Head of caudate nucleus (tissue), 42 donors: ENCODE data around the gene MESP2.

Experiments
- DNase-seq, 42 donors: peaks; one replicate each; pipeline versions ENCODE4 v3.0.0 to v3.0.0-alpha.2; 2020 to 2021; ENCODE audit warnings: mixed read lengths in 7 of 42
- intact Hi-C: fragments of 100-400 bp; cut with DNase I; formaldehyde crosslinking; loops from one replicate; pipeline ENCODE4 v1.15.0; 2022

The MESP2 gene

GRCh38 chr15:89776274-89777072, at the start of gene MESP2:
Gene MESP2 (plus strand): TSS chr15:89776332. CDS start chr15:89776358, 26 bp downstream.
- intact Hi-C loops: no loop called here
- DNase-seq: peak; percentile 15 to 89 (median 78)

DNA sequence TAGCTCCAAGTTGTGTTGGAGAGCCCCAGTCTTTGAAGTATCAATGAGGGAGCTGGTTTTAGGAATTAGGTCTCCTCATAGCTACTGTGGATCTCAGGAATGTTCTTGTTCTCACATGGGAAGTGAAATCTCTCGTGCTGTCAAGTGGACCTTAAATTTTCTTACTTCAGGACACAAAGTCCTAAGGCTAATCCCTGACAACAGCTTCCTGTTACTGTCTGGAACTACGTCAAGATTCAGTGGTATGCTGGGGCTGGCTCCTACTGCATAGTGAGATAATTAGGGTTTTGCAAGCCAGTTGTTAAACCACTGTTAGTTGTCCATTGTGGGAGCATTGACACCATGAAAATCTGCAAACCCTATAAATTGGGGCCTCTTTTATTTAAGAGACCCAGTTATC, 47.9 kb upstream of the MESP2 start:
- peak in 1 of 42 donors; percentile 1 for DNase-seq
- intact Hi-C loops: no loop called here

GRCh38 chr15:89731275-89731674, 44.9 kb upstream of the MESP2 start:
- intact Hi-C loops: no loop called here
- peak in 1 of 42 donors; percentile 15 for DNase-seq

DNA sequence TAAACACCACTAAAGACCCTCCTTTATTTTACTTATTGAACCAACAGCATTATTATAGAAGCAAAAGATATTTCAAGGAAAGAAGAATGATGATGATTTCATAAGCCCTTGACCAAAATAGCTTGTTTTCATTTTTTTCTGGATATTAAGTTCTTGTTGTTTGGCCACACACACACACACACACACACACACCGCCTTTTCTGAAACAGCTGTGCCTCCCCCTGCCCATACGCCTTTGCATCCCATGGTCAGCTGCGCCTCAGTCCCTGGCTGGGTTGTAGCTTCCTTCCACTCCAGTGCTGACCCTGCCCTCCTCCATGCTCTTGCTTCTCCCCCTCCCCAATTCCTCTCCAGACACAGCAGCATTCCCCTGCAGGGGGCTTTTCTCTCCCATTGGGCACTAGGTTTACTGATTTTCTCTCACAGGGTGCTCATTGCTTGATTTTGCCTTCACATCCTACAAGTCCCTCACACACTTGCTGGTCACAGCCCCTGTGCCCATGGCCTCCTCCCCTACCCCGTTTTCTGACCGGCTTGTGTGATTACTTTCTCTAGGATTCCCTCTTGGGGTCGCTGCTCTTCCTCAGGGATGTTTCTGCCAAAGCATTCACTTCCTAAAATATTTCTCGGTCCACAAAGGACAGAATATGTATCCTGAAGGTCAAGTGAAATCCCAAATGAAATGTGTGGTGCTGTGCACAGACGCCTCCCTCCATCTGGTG, 43.5 kb upstream of the MESP2 start:
- DNase-seq: peak in 1 of 42 donors; percentile 14
- intact Hi-C loops: no loop called here

DNA sequence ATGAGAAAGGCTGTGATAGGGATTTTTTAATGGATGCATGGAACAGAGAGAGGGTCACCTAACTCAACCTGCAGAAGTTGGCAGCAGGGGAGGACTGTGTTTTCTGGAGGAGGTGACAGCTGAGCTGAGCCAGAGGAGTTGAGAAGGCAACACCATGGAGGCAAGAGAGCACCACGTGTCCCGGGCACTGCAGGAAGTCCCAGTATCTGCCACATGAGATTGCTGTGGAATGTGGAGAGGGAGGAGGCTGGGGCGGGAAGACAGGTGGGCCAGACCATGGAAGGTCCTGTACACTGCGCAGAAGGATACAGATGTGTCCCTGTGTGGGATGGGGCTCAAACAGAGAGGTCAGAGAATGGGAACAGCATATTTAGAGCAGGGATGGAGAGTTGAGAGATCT, 40.4 kb upstream of the MESP2 start:
- no peak for DNase-seq
- intact Hi-C loops: no loop called here

DNA sequence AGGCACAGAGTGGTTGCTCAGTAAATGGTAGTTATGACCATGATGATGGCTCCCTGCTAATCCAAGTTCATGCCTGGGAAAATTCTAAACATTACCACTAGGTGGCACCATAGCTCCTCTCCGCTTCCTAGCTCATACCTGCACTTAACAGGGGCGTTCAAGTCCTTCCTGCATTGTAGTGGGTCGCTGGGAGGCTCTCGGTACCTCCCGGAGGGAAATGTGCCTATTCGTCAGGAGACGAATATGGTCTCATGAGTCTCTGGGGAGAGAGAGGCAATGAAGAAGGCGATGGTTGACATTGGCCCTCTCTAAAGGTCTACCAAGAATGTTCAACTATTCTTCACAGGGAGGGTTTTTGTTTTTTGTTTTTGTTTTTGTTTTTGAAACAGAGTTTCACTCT, 36.0 kb upstream of the MESP2 start:
- intact Hi-C loops: no loop called here

DNA sequence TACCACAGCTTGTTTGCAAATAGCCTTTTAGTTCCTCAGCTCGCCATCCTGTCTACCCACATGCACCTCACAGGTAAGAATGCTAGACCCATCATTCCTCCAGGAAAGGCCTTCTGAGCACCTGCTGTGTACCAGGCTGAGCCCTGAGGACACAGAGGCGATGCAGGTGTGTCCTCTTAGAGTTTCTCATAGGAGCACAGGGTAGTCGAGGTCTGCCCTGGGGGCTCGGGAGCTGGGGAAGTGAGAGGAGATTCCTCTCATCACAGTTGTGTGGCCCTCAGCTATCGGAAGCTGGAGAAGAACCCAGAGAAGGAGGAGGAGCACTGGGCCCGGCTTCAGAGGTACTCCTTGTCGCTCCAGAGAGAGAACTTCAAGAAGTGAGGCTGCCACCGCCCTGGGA, 33.1 kb upstream of the MESP2 start:
- intact Hi-C loops: no loop called here
- DNase-seq: no peak

More for the DNA sequence above, 36.0 kb upstream of the MESP2 start:
- peak in 28 of 42 donors; percentile 27 to 84 (median 62) for DNase-seq

DNA sequence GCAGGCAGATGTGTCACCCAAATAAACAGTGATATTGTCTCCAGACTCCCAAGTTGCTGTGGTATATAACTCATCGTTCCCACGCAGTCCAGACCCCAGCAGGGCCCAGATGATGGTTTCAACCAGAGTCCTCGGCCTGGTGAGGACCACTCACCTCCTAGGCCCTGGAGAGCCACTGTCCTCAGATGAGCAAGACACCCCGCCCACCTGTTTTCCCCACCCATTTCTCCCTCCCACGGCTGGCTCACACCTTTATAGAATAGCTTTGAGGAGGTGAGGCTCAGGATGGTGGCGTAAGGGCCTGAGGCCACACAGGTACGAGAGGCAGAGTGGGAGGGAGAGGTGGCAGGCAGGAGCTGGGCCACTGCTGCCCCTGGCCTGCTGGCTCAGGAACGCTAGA, 32.5 kb upstream of the MESP2 start:
- intact Hi-C loops: no loop called here
- no peak for DNase-seq

- intact Hi-C loops: no loop called here
- no peak for DNase-seq
Measured at GRCh38 chr15:89745131-89745530, 31.0 kb upstream of the MESP2 start.

GRCh38 chr15:89745768-89746167, 30.4 kb upstream of the MESP2 start:
- intact Hi-C loops: no loop called here
- DNase-seq: no peak

- intact Hi-C loops: no loop called here
- DNase-seq: no peak
Measured at GRCh38 chr15:89746386-89746780, 29.7 kb upstream of the MESP2 start.

DNA sequence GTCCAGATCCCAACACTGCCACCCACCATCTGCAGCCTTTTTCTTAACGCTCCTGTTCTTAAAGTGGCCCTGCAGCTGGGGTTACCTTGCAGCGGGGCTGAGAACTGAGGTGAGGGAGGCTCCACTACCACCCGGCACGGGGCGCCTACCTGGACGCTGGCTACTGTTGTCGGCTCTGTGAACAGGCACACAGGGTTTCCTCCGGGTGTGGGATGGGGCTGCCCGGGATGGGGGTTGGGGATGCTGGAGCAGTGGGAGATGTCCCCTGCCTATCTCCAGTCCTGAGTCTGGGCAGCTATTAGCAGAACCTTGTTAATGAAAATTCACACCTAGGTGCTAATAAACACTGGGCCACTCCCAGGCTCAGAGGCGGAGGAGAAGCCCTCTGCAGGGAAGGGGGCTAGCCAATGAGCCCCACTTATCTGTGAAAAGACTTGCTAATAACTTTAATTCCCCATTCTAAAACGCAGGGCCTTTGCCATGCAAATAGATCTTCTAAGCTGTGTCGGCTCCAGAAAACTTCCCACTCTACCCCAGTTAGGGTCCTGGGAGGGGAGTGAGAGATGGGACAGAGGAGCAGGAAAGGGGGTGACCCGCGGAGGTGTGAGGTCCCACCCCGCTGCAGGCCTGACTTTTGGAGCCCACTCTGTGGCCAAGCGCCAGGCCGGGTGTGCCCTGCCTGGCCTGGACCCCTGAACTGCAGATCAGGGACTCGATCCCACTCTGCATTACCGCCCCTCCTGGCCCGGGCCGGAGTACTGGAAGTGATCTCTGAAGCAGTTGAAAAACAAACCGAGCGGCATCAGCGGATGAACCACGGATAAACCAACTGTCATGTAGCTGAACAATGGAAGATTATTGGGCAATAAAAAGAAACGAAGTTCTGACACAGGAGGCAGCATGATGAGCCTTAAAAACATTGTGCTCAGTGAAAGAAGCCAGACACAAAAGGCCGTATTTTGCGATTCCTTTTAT, 28.1 kb upstream of the MESP2 start:
- DNase-seq: no peak
- intact Hi-C loops: no loop called here

GRCh38 chr15:89749054-89749453, 27.1 kb upstream of the MESP2 start:
- DNase-seq: no peak
- intact Hi-C loops: no loop called here

- intact Hi-C loops: no loop called here
- DNase-seq: no peak
Measured at GRCh38 chr15:89749526-89749925, 26.6 kb upstream of the MESP2 start.

DNA sequence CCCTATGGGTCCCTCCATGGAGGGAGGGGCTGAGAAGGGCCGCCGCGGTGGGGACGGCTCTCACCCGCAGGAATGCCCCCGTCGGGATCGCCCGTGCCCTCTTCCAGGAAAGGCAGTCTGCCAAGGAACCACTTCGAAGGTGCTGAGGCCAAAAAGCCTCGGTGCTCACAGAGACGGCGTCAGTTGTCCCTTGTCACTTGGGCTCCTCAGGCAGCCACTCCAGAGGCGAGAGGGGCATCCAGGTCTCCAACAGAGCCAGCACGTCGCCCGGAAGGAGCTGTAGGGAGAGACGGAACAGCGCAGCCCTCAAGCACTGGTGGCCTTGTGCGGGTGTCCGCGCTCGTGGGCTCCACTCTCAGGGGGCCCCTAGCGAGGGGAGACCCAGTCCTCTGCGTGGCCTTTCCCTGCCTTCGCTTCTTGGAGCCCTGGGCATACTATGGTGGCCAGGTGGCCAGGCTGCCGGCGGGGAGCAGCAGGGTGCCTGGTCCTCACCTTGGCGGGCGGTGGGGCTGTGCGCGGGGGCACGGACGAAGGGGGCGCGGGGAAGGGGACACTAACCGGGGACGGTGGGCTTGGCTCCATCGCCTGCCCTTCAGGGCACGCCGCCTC, 26.1 kb upstream of the MESP2 start:
- DNase-seq: peak in 14 of 42 donors; percentile 9 to 48 (median 16)
- intact Hi-C loops: loop anchor here (10.0 kb wide), 1 partner anchor 325 kb away; no protein-coding TSS in a partner anchor

- intact Hi-C loops: loop anchor here (10.0 kb wide), 1 partner anchor 324 kb away; no protein-coding TSS in a partner anchor
- DNase-seq: peak; percentile 74 to 96 (median 90)
Measured at GRCh38 chr15:89750560-89751542, 25.3 kb upstream of the MESP2 start, which contains the start of gene MESP1. Gene MESP1 (minus strand): TSS chr15:89751249. CDS start chr15:89751231, 18 bp downstream.

DNA sequence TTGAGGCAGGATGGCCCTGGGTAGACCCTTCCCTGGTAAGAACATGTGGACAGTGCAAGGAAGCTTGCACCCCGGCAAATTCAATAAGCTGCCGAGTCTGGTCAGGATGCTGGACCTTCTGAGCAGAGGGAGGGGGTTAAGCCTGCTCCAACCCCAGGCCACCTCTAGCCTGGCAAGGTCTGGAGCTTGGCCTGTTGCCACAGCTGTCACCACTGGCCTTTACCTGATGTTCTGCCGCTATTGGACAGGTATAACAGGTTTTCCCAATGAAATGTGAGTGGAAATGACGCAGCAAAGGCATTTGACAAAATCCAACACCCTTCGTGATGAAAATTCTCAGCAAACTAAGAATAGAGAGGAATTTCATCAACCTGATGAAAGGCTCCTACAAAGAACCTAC, 24.4 kb upstream of the MESP2 start:
- intact Hi-C loops: loop anchor here (10.0 kb wide), 1 partner anchor 323 kb away; no protein-coding TSS in a partner anchor
- DNase-seq: no peak
